Vagina (tissue), 2 donors: ENCODE data around the gene TTLL8.

Source experiments
- CTCF ChIP-seq, 3 experiments: fragments of 450-650 bp in 2 of 3; fragments of 200-600 bp in 1 of 3; sonication (generic) in 1 of 3; IDR thresholded peaks; one replicate each; pipeline ENCODE4 v1.5.1; 2017 to 2019; ENCODE audit warnings: antibody characterized with exemption in 3 of 3, mild to moderate bottlenecking in 2 of 3, moderate library complexity in 2 of 3
- POLR2A ChIP-seq, 2 donors: fragments of 450-650 bp; IDR thresholded peaks; one replicate each; pipeline ENCODE4 v1.6.1; 2017; ENCODE audit warnings: antibody characterized with exemption in 2 of 2, mild to moderate bottlenecking in 2 of 2, moderate library complexity in 2 of 2
- POLR2AphosphoS5 ChIP-seq, 2 donors: sonication (generic); formaldehyde crosslinking; IDR thresholded peaks; one replicate each; pipeline ENCODE4 v1.9.0; 2017; ENCODE audit warnings: antibody characterized with exemption in 2 of 2, mild to moderate bottlenecking in 2 of 2, low read depth in 1 of 2; ENCODE audit not compliant: insufficient read depth in 1 of 2

DNA sequence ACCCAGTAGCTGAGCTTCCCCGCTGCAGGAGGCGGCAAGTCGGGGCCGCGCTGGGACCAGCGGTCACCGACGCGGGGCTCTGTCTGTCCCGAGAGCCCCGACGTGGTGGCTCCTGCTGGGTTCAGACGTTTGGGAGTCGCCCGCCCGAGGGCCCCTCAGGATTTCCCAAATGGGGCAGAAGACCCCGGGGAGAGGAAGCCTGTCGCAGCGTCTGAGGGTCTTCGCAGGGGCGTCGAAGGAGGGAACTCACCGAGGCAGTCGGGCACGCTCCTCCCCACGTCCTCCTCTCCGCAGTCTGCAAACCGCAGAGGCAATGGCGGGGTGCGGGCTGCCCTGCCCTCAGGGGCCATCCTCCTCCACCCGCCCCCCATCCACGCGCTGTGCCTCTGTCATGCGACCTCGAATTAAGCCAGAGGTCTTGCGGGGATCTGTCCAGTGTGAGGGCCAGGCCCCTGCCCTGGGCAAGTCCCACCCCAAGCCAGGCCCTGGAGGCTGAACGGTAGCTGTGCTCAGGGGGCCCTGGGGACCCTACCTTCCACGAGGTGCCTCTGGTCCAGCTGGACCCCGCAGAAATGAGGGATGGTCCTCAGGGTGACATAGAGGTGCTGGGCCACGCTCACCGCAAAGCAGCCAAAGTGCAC, 58.0 kb downstream of the TTLL8 start:
- no peak for TF ChIP-seq CTCF (IDR thresholded peaks at IDR 0.05)
- TF ChIP-seq POLR2A (IDR thresholded peaks at IDR 0.05) = no peak
- no peak for TF ChIP-seq POLR2AphosphoS5 (IDR thresholded peaks at IDR 0.05; ENCODE audit: insufficient read depth in 1 of 2, low read depth in 1 of 2)
